Measurements from ENCODE around the gene BTBD9. TPM values are rescaled to one million over a fixed set of nuclear protein-coding genes. Genes with fewer than 3 reads are reported as not detected.
"Not testable (repeated sequence)": the region's sequence is repeated elsewhere in the genome, so short reads cannot be mapped to it uniquely, and the experiment has no call there.

The BTBD9 gene
- polyA plus RNA-seq, 2 of the 4 experiments (the other 2 are of a cell fraction): 2.3 to 4.6 TPM

GRCh38 chr6:38619342-38619741, 20.4 kb downstream of the BTBD9 start:
- CTCF ChIA-PET; FAIRE-seq; DNase-seq (ENCODE audit: low read depth in 1 of 2, low spot score in 1 of 2); H3K4me3 ChIP-seq; H3K4me2 ChIP-seq; H3K27ac ChIP-seq; ATAC-seq; H3K9me3 ChIP-seq; H3K4me1 ChIP-seq: not testable (repeated sequence)
- POLR2A ChIA-PET: interaction anchor here (0.5 kb wide), 1 partner anchor 20 kb away, joined by 4 read pairs; no protein-coding TSS in a partner anchor
- 96% methylated on average over 1 of the region's 1 CpG for WGBS (ENCODE audit: missing lambda C conversion rate)

GRCh38 chr6:38618301-38618700, 21.4 kb downstream of the BTBD9 start:
- H3K4me1 ChIP-seq; H3K9me3 ChIP-seq; H3K27ac ChIP-seq; FAIRE-seq; H3K4me2 ChIP-seq; DNase-seq (ENCODE audit: low read depth in 1 of 2, low spot score in 1 of 2); ATAC-seq; H3K4me3 ChIP-seq; POLR2A ChIA-PET: not testable (repeated sequence)
- WGBS (ENCODE audit: missing lambda C conversion rate): 61% methylated on average over 1 of the region's 1 CpG
- CTCF ChIA-PET: interaction anchor here (1.2 kb wide), 1 partner anchor 124 kb away, joined by 3 read pairs; no protein-coding TSS in a partner anchor

- Histone ChIP-seq H3K4me3 (no peak overlapping the region), H3K9me3 (no peaks in the 10 kb centered on the region), H3K4me2 (no peak overlapping the region), H3K4me1 (no peaks in the 10 kb centered on the region), H3K27ac (no peak overlapping the region)
- CTCF ChIA-PET: interaction anchor here (1.2 kb wide), 1 partner anchor 124 kb away, joined by 3 read pairs; no protein-coding TSS in a partner anchor
- TF ChIP-seq EHMT2 (IDR thresholded peaks at IDR 0.05; ENCODE audit: low read depth) (no peak), RARB (CRISPR knock-in tag; IDR thresholded peaks at IDR 0.05) (no peak), ZSCAN20 (CRISPR knock-in tag; IDR thresholded peaks at IDR 0.05) (no peak), FOSB (CRISPR knock-in tag; IDR thresholded peaks at IDR 0.05) (no peak), HDAC2 (IDR thresholded peaks at IDR 0.05) (no peak), RAD21 (conservative IDR thresholded peaks at IDR 0.05 in 1 of 2, IDR thresholded peaks at IDR 0.05 in 1 of 2) (no peak), HOXB13 (CRISPR knock-in tag; IDR thresholded peaks at IDR 0.05; ENCODE audit: low read depth) (no peak), CTCF (IDR thresholded peaks at IDR 0.05) (no peak), EHF (CRISPR knock-in tag; IDR thresholded peaks at IDR 0.05) (no peak), NR3C1 (IDR thresholded peaks at IDR 0.05) (no peak), TFCP2L1 (CRISPR knock-in tag; IDR thresholded peaks at IDR 0.05) (no peak), PBX3 (IDR thresholded peaks at IDR 0.05) (no peak), RFX5 (IDR thresholded peaks at IDR 0.05) (no peak), BHLHE40 (IDR thresholded peaks at IDR 0.05; ENCODE audit: low read depth, low read length) (no peak)
- WGBS (ENCODE audit: missing lambda C conversion rate): 85% methylated on average over 8 of the region's 8 CpGs
- no peak for FAIRE-seq
- no peak for ATAC-seq
- POLR2A ChIA-PET: no interaction called here
- no peak for DNase-seq (ENCODE audit: low read depth in 1 of 2, low spot score in 1 of 2)
Measured at GRCh38 chr6:38617856-38618255, 21.9 kb downstream of the BTBD9 start.

- FAIRE-seq: no peak
- DNase-seq (ENCODE audit: low read depth in 1 of 2, low spot score in 1 of 2): peak in 1 of 2 experiments; percentile 0
- H3K4me3 ChIP-seq: no peak overlapping the region
- TF ChIP-seq NPAS2 (CRISPR knock-in tag; IDR thresholded peaks at IDR 0.05; ENCODE audit: borderline replicate concordance): no peak
- no peak for TF ChIP-seq MYC (IDR thresholded peaks at IDR 0.05; ENCODE audit: borderline replicate concordance, low read length)
- no peak for TF ChIP-seq HOXB5 (CRISPR knock-in tag; IDR thresholded peaks at IDR 0.05)
- TF ChIP-seq RARB (CRISPR knock-in tag; IDR thresholded peaks at IDR 0.05): no peak
- TF ChIP-seq CHD2 (IDR thresholded peaks at IDR 0.05; ENCODE audit: low read length, partially characterized antibody): no peak
- TF ChIP-seq ELK1 (IDR thresholded peaks at IDR 0.05; ENCODE audit: low read depth, low read length): no peak
- TF ChIP-seq POLR2A (IDR thresholded peaks at IDR 0.05; ENCODE audit: low read length): no peak
- TF ChIP-seq RFX5 (IDR thresholded peaks at IDR 0.05): no peak
- TF ChIP-seq RNF2 (IDR thresholded peaks at IDR 0.05; ENCODE audit: borderline replicate concordance, low read depth): no peak
- TF ChIP-seq HDAC2 (IDR thresholded peaks at IDR 0.05): no peak
- POLR2A ChIA-PET: no interaction called here
- 88% methylated on average over 1 of the region's 1 CpG for WGBS (ENCODE audit: missing lambda C conversion rate)
- CTCF ChIA-PET: no interaction called here
- no peaks in the 10 kb centered on the region for H3K4me1 ChIP-seq
- no peak overlapping the region for H3K4me2 ChIP-seq
- no peak overlapping the region for H3K27ac ChIP-seq
- H3K9me3 ChIP-seq: no peaks in the 10 kb centered on the region
- ATAC-seq: no peak
Measured at GRCh38 chr6:38612143-38612965, 27.4 kb downstream of the BTBD9 start.

All from A549 (cell line).